SKM-1 treated with dmso at 0.1 percent for 144 hours (cell line): Measurements from ENCODE around the gene NEK5.

Source experiments
- DNase-seq: peaks from one replicate; lab custom pipeline; 2025; ENCODE audit not compliant: unreplicated experiment; lab: John Stamatoyannopoulos, UW

NEK5 gene

GRCh38 chr13:51993713-51994112 lies 135.2 kb downstream of the NEK5 start:
- DNase-seq: no peak

- no peak for DNase-seq
Measured at GRCh38 chr13:51988988-51989618, 139.8 kb downstream of the NEK5 start.
